Bronchial epithelial cell (primary cell): Measurements from ENCODE around the gene B3GALT5. TPM values are rescaled to one million over a fixed set of nuclear protein-coding genes. Genes with fewer than 3 reads are reported as not detected.

ENCODE experiments used
- DNase-seq: peaks from one replicate; pipeline ENCODE4 v3.0.0-alpha.2; 2010; ENCODE audit warnings: low read depth
- FAIRE-seq: peaks from 2 replicates; lab custom pipeline; 2011; peaks lifted over from hg19 to GRCh38; lab: Jason Lieb, UNC
- H3K27me3 ChIP-seq: 2 replicates; pipeline ENCODE4 v1.5.1; 2011; ENCODE audit warnings: low read length; ENCODE audit not compliant: control insufficient read depth, insufficient read depth
- H3K36me3 ChIP-seq: 2 replicates; pipeline ENCODE4 v1.5.1; 2011; ENCODE audit warnings: low read length; ENCODE audit not compliant: control insufficient read depth, insufficient read depth
- H3K4me3 ChIP-seq: 2 replicates; pipeline ENCODE4 v1.5.1; 2011; ENCODE audit warnings: mild to moderate bottlenecking, low read depth, low read length, control low read depth
- total RNA-seq: library from RNA; depleted of rRNA; stranded (reverse); fragments of >200 nt; gene quantifications from 2 replicates; pipeline ENCODE4 v1.2.1, GENCODE V29; 2014
- TF ChIP-seq, protein P1 (sequence below): IDR thresholded peaks from 2 replicates; pipeline ENCODE4 v1.5.1; 2011; ENCODE audit warnings: mild to moderate bottlenecking, moderate library complexity, low read length, control low read depth, inconsistent platforms; ENCODE audit not compliant: insufficient read depth, severe bottlenecking

B3GALT5 gene
- total RNA-seq, 1 donor from 2014 or later = under 0.01 TPM

GRCh38 chr21:39659070-39659815, 46.5 kb downstream of the B3GALT5 start:
- DNase-seq (no peak), FAIRE-seq (no peak)
- TF ChIP-seq, protein P1, sequence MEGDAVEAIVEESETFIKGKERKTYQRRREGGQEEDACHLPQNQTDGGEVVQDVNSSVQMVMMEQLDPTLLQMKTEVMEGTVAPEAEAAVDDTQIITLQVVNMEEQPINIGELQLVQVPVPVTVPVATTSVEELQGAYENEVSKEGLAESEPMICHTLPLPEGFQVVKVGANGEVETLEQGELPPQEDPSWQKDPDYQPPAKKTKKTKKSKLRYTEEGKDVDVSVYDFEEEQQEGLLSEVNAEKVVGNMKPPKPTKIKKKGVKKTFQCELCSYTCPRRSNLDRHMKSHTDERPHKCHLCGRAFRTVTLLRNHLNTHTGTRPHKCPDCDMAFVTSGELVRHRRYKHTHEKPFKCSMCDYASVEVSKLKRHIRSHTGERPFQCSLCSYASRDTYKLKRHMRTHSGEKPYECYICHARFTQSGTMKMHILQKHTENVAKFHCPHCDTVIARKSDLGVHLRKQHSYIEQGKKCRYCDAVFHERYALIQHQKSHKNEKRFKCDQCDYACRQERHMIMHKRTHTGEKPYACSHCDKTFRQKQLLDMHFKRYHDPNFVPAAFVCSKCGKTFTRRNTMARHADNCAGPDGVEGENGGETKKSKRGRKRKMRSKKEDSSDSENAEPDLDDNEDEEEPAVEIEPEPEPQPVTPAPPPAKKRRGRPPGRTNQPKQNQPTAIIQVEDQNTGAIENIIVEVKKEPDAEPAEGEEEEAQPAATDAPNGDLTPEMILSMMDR = no peak
- H3K27me3 ChIP-seq = no peaks in the 10 kb centered on the region
- no peak overlapping the region for H3K4me3 ChIP-seq
- no peaks in the 10 kb centered on the region for H3K36me3 ChIP-seq

- TF ChIP-seq, protein P1 = no peak
- DNase-seq = peak; percentile 66
- Histone ChIP-seq H3K4me3 (no peak overlapping the region), H3K36me3 (no peaks in the 10 kb centered on the region), H3K27me3 (no peaks in the 10 kb centered on the region)
- FAIRE-seq = peak; percentile 13
These were observed 47.6 kb downstream of the B3GALT5 start for GRCh38 chr21:39660191-39660980.

- Histone ChIP-seq H3K27me3 (no peaks in the 10 kb centered on the region), H3K4me3 (no peak overlapping the region), H3K36me3 (no peaks in the 10 kb centered on the region)
- no peak for DNase-seq
- TF ChIP-seq, protein P1 = no peak
- no peak for FAIRE-seq
These were observed 48.4 kb downstream of the B3GALT5 start for GRCh38 chr21:39661121-39661520.

DNA sequence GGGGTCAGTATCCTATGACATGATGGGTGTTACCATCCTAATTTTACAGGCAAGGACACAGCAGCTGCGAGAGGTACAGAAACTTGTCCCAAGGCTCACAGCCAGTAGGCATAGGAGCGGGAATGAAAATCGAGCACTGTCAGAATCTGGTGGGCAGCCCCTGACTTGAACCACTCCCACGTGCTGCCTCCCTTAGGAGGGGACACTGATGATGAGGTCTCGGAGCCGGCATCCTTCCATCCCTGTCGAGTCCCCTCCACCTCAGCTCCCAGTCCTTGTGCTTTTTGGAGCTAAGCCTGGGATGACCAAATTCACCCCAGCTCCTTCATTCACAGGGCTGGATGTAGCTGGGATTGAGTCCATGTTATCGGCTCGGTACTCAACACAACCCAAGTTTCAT, 49.0 kb downstream of the B3GALT5 start:
- Histone ChIP-seq H3K4me3 (no peak overlapping the region), H3K27me3 (no peaks in the 10 kb centered on the region), H3K36me3 (no peaks in the 10 kb centered on the region)
- TF ChIP-seq, protein P1 = no peak
- FAIRE-seq = no peak
- DNase-seq = no peak

- TF ChIP-seq, protein P1 = no peak
- H3K4me3 ChIP-seq = no peak overlapping the region
- no peaks in the 10 kb centered on the region for H3K36me3 ChIP-seq
- DNase-seq (no peak), FAIRE-seq (no peak)
- no peaks in the 10 kb centered on the region for H3K27me3 ChIP-seq
These were observed 49.7 kb downstream of the B3GALT5 start for GRCh38 chr21:39662411-39662953.
